ENCODE measurements around the gene GARRE1.

DNA sequence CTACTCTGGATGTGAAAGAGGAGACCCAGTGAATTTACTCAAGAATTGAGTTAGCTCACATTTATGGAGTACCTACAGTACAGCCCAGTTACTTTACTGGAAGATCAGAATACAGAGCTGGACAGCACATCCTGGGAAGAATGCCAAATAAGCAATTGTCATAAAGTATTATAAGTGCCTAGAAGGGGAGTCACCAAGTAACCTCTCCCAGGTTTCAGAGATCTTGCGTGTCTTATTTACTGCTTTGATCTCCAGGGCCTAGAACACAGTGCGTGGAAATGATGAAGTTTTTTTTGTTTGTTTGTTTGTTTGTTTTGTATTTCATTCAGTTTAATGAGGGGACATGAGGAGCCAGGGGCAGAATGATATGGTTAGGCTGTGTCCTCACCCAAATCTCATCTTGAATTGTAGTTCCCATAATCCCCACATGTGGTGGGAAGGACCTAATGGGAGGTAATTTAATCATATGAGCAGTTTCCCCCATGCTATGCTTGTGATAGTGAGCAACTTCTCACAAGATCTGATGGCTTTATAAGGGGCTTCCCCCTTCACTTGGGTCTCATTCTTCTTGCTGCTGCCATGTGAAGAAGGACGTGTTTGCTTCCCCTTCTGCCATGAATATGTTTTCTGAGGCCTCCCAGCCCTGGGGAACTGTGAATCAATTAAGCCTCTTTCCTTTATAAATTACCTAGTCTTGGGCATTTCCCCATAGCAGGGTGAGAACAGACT lies 5.2 kb downstream of the GARRE1 start:
- TF ChIP-seq, protein P1, sequence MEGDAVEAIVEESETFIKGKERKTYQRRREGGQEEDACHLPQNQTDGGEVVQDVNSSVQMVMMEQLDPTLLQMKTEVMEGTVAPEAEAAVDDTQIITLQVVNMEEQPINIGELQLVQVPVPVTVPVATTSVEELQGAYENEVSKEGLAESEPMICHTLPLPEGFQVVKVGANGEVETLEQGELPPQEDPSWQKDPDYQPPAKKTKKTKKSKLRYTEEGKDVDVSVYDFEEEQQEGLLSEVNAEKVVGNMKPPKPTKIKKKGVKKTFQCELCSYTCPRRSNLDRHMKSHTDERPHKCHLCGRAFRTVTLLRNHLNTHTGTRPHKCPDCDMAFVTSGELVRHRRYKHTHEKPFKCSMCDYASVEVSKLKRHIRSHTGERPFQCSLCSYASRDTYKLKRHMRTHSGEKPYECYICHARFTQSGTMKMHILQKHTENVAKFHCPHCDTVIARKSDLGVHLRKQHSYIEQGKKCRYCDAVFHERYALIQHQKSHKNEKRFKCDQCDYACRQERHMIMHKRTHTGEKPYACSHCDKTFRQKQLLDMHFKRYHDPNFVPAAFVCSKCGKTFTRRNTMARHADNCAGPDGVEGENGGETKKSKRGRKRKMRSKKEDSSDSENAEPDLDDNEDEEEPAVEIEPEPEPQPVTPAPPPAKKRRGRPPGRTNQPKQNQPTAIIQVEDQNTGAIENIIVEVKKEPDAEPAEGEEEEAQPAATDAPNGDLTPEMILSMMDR (IDR thresholded peaks at IDR 0.05), result no peak
- peak; percentile 39 for TF ChIP-seq POLR2AphosphoS5 (IDR thresholded peaks at IDR 0.05)
